ENCODE measurements around the gene KRTAP19-7.

KRTAP19-7 gene

DNA sequence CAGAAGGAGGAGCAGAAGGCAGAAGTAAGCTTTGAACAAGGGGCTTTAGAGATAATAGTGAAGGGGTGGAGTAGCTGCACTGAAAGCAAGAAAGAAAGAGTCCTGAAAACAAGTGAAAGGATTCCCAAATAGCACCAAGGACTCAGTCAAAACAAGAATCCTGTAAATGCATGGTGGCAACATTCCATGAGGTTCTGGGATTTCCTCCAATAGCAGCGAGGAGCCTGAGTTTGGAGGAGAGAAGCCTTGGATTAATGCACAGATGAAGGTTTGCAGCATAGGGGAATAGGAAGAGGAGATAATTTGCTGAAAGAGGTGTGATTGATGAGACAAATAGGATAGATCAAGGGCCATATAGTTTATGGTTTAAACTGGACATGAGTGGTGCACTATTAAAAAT lies 18.2 kb upstream of the KRTAP19-7 start:
- no peak for ATAC-seq
- TF ChIP-seq ZFP30 (CRISPR knock-in tag; IDR thresholded peaks at IDR 0.05): no peak
- TF ChIP-seq ZC3H10 (CRISPR knock-in tag; IDR thresholded peaks at IDR 0.05): no peak
- no peak for TF ChIP-seq CSDC2 (CRISPR knock-in tag; IDR thresholded peaks at IDR 0.05)
- TF ChIP-seq ESRRG (CRISPR knock-in tag; IDR thresholded peaks at IDR 0.05): no peak

DNA sequence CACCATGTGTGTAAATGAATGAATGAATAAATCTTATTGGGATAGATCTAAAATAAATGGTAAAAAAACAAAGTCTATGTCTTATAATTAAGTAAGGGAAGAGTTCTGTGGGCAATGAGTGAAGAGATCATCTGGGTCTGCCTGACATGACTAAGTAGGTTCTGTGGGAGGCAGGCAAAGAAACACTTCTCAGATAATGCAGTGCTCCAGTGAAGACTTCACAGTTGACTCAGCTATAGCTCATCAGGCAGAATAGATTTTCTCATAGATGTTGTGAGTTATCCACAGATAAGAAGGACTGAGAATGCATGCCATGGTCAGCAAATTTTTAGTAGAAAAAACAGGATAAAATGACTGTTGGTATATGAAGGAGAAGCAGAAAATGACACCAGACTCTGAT lies 16.7 kb upstream of the KRTAP19-7 start:
- ATAC-seq: no peak
- TF ChIP-seq, protein P1, sequence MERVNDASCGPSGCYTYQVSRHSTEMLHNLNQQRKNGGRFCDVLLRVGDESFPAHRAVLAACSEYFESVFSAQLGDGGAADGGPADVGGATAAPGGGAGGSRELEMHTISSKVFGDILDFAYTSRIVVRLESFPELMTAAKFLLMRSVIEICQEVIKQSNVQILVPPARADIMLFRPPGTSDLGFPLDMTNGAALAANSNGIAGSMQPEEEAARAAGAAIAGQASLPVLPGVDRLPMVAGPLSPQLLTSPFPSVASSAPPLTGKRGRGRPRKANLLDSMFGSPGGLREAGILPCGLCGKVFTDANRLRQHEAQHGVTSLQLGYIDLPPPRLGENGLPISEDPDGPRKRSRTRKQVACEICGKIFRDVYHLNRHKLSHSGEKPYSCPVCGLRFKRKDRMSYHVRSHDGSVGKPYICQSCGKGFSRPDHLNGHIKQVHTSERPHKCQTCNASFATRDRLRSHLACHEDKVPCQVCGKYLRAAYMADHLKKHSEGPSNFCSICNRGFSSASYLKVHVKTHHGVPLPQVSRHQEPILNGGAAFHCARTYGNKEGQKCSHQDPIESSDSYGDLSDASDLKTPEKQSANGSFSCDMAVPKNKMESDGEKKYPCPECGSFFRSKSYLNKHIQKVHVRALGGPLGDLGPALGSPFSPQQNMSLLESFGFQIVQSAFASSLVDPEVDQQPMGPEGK (CRISPR knock-in tag; IDR thresholded peaks at IDR 0.05; ENCODE audit: borderline replicate concordance): no peak
- TF ChIP-seq BACH2 (CRISPR knock-in tag; IDR thresholded peaks at IDR 0.05; ENCODE audit: borderline replicate concordance) (no peak), TCF4 (CRISPR knock-in tag; IDR thresholded peaks at IDR 0.05; ENCODE audit: borderline replicate concordance) (no peak), ISL1 (CRISPR knock-in tag; IDR thresholded peaks at IDR 0.05) (no peak), PPARA (CRISPR knock-in tag; IDR thresholded peaks at IDR 0.05; ENCODE audit: borderline replicate concordance) (no peak), ZFP3 (CRISPR knock-in tag; IDR thresholded peaks at IDR 0.05) (no peak), ESRRG (CRISPR knock-in tag; IDR thresholded peaks at IDR 0.05) (no peak), ZNF8 (CRISPR knock-in tag; IDR thresholded peaks at IDR 0.05) (no peak), RARB (CRISPR knock-in tag; IDR thresholded peaks at IDR 0.05) (no peak), ZFP30 (CRISPR knock-in tag; IDR thresholded peaks at IDR 0.05) (no peak), TOX (CRISPR knock-in tag; IDR thresholded peaks at IDR 0.05; ENCODE audit: borderline replicate concordance) (no peak), ZNF565 (CRISPR knock-in tag; conservative IDR thresholded peaks at IDR 0.05; ENCODE audit: low read depth) (no peak), GLIS3 (CRISPR knock-in tag; IDR thresholded peaks at IDR 0.05) (no peak), CSDC2 (CRISPR knock-in tag; IDR thresholded peaks at IDR 0.05) (no peak)
- TF ChIP-seq, protein P2, sequence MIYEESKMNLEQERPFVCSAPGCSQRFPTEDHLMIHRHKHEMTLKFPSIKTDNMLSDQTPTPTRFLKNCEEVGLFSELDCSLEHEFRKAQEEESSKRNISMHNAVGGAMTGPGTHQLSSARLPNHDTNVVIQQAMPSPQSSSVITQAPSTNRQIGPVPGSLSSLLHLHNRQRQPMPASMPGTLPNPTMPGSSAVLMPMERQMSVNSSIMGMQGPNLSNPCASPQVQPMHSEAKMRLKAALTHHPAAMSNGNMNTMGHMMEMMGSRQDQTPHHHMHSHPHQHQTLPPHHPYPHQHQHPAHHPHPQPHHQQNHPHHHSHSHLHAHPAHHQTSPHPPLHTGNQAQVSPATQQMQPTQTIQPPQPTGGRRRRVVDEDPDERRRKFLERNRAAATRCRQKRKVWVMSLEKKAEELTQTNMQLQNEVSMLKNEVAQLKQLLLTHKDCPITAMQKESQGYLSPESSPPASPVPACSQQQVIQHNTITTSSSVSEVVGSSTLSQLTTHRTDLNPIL (CRISPR knock-in tag; IDR thresholded peaks at IDR 0.05; ENCODE audit: low read depth): no peak
- TF ChIP-seq, protein P3, sequence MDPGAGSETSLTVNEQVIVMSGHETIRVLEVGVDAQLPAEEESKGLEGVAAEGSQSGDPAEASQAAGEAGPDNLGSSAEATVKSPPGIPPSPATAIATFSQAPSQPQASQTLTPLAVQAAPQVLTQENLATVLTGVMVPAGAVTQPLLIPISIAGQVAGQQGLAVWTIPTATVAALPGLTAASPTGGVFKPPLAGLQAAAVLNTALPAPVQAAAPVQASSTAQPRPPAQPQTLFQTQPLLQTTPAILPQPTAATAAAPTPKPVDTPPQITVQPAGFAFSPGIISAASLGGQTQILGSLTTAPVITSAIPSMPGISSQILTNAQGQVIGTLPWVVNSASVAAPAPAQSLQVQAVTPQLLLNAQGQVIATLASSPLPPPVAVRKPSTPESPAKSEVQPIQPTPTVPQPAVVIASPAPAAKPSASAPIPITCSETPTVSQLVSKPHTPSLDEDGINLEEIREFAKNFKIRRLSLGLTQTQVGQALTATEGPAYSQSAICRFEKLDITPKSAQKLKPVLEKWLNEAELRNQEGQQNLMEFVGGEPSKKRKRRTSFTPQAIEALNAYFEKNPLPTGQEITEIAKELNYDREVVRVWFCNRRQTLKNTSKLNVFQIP (CRISPR knock-in tag; IDR thresholded peaks at IDR 0.05; ENCODE audit: borderline replicate concordance, low read depth): no peak
- TF ChIP-seq, protein P4, sequence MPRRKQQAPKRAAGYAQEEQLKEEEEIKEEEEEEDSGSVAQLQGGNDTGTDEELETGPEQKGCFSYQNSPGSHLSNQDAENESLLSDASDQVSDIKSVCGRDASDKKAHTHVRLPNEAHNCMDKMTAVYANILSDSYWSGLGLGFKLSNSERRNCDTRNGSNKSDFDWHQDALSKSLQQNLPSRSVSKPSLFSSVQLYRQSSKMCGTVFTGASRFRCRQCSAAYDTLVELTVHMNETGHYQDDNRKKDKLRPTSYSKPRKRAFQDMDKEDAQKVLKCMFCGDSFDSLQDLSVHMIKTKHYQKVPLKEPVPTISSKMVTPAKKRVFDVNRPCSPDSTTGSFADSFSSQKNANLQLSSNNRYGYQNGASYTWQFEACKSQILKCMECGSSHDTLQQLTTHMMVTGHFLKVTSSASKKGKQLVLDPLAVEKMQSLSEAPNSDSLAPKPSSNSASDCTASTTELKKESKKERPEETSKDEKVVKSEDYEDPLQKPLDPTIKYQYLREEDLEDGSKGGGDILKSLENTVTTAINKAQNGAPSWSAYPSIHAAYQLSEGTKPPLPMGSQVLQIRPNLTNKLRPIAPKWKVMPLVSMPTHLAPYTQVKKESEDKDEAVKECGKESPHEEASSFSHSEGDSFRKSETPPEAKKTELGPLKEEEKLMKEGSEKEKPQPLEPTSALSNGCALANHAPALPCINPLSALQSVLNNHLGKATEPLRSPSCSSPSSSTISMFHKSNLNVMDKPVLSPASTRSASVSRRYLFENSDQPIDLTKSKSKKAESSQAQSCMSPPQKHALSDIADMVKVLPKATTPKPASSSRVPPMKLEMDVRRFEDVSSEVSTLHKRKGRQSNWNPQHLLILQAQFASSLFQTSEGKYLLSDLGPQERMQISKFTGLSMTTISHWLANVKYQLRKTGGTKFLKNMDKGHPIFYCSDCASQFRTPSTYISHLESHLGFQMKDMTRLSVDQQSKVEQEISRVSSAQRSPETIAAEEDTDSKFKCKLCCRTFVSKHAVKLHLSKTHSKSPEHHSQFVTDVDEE (CRISPR knock-in tag; IDR thresholded peaks at IDR 0.05): no peak
- TF ChIP-seq, protein P5, sequence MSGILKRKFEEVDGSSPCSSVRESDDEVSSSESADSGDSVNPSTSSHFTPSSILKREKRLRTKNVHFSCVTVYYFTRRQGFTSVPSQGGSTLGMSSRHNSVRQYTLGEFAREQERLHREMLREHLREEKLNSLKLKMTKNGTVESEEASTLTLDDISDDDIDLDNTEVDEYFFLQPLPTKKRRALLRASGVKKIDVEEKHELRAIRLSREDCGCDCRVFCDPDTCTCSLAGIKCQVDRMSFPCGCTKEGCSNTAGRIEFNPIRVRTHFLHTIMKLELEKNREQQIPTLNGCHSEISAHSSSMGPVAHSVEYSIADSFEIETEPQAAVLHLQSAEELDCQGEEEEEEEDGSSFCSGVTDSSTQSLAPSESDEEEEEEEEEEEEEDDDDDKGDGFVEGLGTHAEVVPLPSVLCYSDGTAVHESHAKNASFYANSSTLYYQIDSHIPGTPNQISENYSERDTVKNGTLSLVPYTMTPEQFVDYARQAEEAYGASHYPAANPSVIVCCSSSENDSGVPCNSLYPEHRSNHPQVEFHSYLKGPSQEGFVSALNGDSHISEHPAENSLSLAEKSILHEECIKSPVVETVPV (CRISPR knock-in tag; IDR thresholded peaks at IDR 0.05): no peak

DNA sequence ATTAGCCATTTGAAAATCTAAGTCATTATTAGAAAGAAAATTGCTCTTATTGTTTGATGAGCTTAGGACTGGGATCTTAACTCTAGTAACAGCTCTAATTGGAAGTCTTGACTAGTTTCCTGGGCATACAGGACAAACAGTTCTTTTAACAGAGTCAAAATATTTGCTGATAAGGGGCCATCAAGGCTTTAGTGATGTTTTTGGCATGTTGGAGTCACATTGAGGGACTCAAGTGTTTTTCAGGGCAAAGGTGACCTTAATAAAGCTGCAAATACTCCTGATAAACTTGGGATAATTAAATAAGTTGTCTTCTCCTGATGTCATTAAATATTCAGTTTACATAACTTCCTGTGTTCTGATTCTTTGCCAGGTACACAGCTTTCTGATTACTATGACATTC lies 6.5 kb upstream of the KRTAP19-7 start:
- TF ChIP-seq, protein P1 (CRISPR knock-in tag; IDR thresholded peaks at IDR 0.05; ENCODE audit: borderline replicate concordance): no peak
- TF ChIP-seq ZFP30 (CRISPR knock-in tag; IDR thresholded peaks at IDR 0.05) (no peak), OSR1 (CRISPR knock-in tag; IDR thresholded peaks at IDR 0.05) (no peak), ISL1 (CRISPR knock-in tag; IDR thresholded peaks at IDR 0.05) (no peak), CSDC2 (CRISPR knock-in tag; IDR thresholded peaks at IDR 0.05) (no peak), ZNF8 (CRISPR knock-in tag; IDR thresholded peaks at IDR 0.05) (no peak), BACH2 (CRISPR knock-in tag; IDR thresholded peaks at IDR 0.05; ENCODE audit: borderline replicate concordance) (no peak), ZNF70 (CRISPR knock-in tag; IDR thresholded peaks at IDR 0.05) (no peak), PPARA (CRISPR knock-in tag; IDR thresholded peaks at IDR 0.05; ENCODE audit: borderline replicate concordance) (no peak), ZC3H10 (CRISPR knock-in tag; IDR thresholded peaks at IDR 0.05) (no peak), GLIS3 (CRISPR knock-in tag; IDR thresholded peaks at IDR 0.05) (no peak)
- TF ChIP-seq, protein P2 (CRISPR knock-in tag; IDR thresholded peaks at IDR 0.05; ENCODE audit: low read depth): no peak
- TF ChIP-seq, protein P3 (CRISPR knock-in tag; IDR thresholded peaks at IDR 0.05; ENCODE audit: borderline replicate concordance, low read depth): no peak
- TF ChIP-seq, protein P5 (CRISPR knock-in tag; IDR thresholded peaks at IDR 0.05): no peak
- ATAC-seq: no peak

Measured in SK-N-SH treated with all-trans-retinoic acid at 6 μM for 48 hours (cell line).